HL-60 (cell line): ENCODE measurements around the gene CSH1.
"Not testable (repeated sequence)": the region's sequence is repeated elsewhere in the genome, so short reads cannot be mapped to it uniquely, and the experiment has no call there.

ENCODE experiments used
- DNase-seq, 2 experiments: peaks; one replicate each; pipeline ENCODE4 v3.0.0-alpha.2; 2010 to 2020; ENCODE audit warnings: low read depth in 1 of 2, low spot score in 1 of 2
- H3K27ac ChIP-seq: fragments of 250-450 bp; sonication (Bioruptor Pico); replicated peaks from 2 replicates; pipeline ENCODE4 v1.5.1; 2020; ENCODE audit warnings: mild to moderate bottlenecking, moderate library complexity
- H3K27me3 ChIP-seq: fragments of 250-450 bp; sonication (Bioruptor Pico); 2 replicates; pipeline ENCODE4 v1.5.1; 2021; ENCODE audit warnings: mild to moderate bottlenecking, moderate library complexity; ENCODE audit not compliant: insufficient read depth, poor library complexity, severe bottlenecking
- H3K4me3 ChIP-seq: replicated peaks from 2 replicates; pipeline ENCODE4 v1.5.1; 2011; ENCODE audit warnings: mild to moderate bottlenecking, control low read depth, low read length; ENCODE audit not compliant: insufficient read depth
- GABPA ChIP-seq: IDR thresholded peaks from 2 replicates; pipeline ENCODE4 v1.6.1; 2012; ENCODE audit warnings: low read depth
- POLR2AphosphoS5 ChIP-seq: IDR thresholded peaks from 2 replicates; pipeline ENCODE4 v1.6.1; 2012; ENCODE audit warnings: low read depth
- SPI1 ChIP-seq: IDR thresholded peaks from 2 replicates; pipeline ENCODE4 v1.6.1; 2012; ENCODE audit warnings: low read depth, mild to moderate bottlenecking, borderline replicate concordance
- TF ChIP-seq, protein P1 (sequence below): IDR thresholded peaks from one replicate; pipeline ENCODE4 v1.5.1; 2011; ENCODE audit warnings: low read length, control low read depth, inconsistent platforms; ENCODE audit not compliant: insufficient read depth
- TF ChIP-seq, protein P2 (sequence below): IDR thresholded peaks from 2 replicates; pipeline ENCODE4 v1.6.1; 2012; ENCODE audit warnings: low read depth; ENCODE audit not compliant: insufficient replicate concordance

The CSH1 gene

DNA sequence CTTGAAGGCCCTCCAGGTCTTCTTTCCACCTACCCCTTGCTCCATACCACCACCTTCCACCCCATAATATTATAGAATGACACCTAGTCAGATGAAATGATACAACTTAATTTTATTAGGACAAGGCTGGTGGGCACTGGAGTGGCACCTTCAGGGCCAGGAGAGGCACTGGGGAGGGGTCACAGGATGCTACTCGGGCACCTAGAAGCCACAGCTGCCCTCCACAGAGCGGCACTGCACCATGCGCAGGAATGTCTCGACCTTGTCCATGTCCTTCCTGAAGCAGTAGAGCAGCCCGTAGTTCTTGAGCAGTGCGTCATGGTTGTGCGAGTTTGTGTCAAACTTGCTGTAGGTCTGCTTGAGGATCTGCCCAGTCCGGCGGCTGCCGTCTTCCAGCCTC is 1.6 kb downstream of the CSH1 start:
- not testable (repeated sequence) for H3K27ac ChIP-seq, H3K4me3 ChIP-seq, H3K27me3 ChIP-seq, DNase-seq

DNA sequence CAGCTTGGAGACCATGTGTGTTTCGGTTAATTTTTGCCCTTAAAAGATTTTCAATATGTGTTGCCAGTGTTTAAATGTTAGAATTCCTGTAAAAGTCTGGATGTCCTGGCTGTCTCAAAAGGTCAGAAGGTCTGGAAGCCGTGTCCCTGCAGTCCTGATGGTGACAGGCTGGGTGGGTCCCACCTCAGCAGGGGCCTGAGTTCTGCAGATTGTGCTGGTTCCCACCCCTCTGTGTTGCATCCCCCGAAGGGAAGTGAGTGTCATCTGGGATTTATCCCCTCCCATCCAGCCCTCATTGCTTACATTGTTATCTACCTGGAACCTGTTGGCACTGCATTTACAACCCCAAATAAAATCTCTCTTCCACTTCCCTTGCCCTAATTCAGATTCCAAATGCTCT is 2.4 kb downstream of the CSH1 start:
- not testable (repeated sequence) for H3K27ac ChIP-seq, H3K27me3 ChIP-seq, DNase-seq, H3K4me3 ChIP-seq

DNA sequence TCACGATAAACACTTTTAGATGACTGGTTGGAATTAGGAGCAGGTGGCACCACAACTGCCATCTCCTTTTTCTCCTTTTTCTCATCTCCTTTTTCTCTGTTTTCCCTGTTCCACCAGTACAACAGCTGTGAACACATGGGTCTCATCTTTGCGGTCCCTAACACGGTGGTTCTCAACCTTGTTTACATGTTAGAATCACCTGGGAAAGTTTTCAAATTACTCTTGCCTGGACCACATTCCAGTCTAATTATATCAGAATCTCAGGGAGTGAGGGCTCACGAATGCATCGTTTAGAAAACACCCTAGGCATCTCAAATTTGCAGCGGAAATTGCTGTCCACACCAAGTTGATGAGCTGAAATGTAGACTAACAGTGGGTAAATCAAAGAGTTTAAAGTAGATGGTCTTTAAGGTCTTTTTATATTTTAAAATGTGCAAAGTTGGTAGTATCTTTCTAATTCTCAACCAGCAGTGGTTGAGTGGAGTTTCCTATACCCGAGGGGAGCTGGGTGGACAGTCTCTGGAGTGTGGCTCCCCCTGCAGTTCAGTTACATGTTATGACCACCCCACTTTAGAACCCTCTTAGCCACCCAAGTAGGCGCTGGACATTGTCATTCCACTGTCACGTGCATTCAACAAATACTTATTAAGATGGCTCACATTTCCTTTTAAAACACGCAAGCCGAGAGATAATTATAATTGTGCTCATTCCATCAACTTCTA is 3.9 kb downstream of the CSH1 start:
- not testable (repeated sequence) for H3K27ac ChIP-seq, H3K4me3 ChIP-seq, H3K27me3 ChIP-seq, DNase-seq

DNA sequence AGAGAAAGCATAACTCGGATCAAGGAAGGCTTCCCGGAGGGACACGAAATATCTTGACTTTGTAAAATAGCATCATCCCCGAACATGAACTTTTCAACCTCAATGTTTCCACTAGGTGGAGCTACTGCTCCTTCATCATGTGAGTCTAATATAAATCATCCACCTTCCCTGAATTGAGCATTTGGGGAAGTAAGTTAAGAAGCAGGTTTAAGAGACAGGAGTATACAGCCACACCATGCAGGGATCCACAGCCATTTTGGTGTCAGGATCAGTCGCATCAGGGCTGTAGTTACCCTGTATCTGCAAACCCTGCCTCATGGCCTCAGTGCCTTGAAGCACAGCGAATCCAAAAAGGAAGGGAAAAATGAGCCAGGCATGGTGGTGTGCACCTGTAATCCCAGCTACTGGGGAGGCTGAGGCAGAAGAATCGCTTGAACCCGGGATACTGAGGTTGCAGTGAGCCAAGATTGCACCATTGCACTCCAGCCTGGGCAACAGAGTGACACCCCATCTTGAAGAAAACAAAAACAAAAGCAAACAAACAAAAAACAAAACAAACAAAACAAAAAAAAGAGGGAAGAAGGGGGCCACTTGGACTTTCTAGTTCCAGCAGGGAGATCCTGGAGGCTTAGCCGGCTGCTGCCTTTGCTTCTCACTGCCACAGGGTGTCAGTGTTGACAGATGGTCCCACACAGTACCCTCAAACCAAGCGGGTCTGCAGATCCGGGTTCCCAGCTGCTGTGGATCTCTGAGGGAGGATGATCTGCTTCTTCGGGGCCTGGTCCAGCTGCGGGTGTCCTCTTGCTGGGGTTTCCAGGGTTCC is 7.1 kb downstream of the CSH1 start:
- H3K27ac ChIP-seq, H3K4me3 ChIP-seq, H3K27me3 ChIP-seq: not testable (repeated sequence)
- DNase-seq: peak in 1 of 2 experiments; percentile 52

DNA sequence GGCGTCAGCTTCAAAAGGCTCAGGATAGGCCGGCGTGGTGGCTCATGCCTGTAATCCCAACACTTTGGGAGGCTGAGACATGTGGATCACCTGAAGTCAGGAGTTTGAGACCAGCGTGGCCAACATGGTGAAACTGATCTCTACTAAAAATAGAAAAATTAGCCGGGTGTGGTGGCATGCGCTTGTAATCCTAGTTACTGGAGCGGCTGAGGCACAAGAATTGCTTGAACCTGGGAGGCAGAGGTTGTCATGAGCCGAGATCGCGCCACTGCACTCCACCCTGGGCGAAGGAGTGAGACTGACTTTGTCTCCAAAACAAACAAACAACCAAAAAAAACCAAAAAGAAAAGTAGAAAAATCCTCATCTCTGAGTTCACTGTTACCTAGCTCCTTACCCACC is 11.3 kb downstream of the CSH1 start:
- H3K4me3 ChIP-seq, DNase-seq, H3K27ac ChIP-seq, H3K27me3 ChIP-seq: not testable (repeated sequence)

DNA sequence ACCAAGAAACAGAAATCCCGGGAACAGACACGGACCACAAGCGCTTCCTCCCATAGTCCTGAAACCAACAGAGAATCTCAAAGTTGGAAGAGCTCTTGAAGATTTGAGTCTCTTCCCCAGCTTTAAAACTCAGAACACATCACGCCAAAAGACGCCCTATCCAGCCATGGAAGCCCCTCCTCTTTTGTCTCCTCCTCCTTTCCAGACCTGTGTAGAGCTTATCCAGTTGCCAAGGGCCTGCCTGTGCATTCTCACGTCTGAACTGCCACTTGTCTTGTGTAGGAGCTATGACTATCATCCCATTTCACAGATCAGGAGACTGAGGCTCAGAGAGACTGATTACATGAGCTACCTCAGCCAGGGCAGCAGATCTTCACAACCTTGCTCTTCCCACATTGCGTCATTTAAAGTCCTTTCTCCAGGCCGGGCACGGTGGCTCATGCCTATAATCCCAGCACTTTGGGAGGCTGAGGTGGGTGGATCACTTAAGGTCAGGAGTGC is 13.7 kb downstream of the CSH1 start:
- H3K27ac ChIP-seq, DNase-seq, H3K4me3 ChIP-seq, H3K27me3 ChIP-seq: not testable (repeated sequence)

DNA sequence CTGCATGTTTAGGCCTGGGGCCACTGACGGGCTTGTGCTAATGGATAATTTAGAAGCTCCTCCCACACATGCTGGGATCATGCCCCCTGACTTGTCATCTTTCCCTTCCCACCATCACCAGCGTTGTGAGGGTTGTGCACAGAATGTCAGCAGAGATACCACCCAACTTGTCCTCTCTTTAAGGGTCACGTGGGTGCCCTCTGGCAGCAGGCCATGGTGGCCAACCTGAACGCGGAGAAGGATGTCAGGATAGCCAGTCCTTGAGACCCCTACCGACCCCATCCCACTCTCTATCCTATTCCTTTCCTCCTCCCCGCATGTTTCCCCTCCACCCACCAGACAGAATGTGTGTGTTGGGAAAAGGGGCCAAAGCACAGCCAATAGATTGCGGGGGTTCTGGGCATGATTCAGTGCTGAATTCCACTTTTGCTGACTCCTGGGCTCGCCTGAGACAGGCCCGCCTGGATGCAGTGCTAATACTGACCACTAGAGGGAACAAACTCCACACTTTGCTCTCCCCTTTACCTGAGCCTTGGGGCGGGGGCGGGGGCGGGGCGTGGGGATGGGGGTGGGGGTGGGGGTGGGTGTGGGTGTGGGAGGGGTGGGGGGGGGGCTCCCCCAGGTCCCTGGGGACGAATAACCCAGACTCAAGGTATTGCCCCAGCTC is 14.3 kb downstream of the CSH1 start, which contains the start of gene GH2:
TSS of gene GH2 (minus strand) at position 10 of the 667 bp plus-strand sequence. CDS start 143 bp downstream, outside the sequence.
- Histone ChIP-seq H3K4me3 (no peak within 1 kb of the TSS), H3K27me3 (no peaks in the 10 kb centered on the region), H3K27ac (no peak within 1 kb of the TSS)
- TF ChIP-seq, protein P1, sequence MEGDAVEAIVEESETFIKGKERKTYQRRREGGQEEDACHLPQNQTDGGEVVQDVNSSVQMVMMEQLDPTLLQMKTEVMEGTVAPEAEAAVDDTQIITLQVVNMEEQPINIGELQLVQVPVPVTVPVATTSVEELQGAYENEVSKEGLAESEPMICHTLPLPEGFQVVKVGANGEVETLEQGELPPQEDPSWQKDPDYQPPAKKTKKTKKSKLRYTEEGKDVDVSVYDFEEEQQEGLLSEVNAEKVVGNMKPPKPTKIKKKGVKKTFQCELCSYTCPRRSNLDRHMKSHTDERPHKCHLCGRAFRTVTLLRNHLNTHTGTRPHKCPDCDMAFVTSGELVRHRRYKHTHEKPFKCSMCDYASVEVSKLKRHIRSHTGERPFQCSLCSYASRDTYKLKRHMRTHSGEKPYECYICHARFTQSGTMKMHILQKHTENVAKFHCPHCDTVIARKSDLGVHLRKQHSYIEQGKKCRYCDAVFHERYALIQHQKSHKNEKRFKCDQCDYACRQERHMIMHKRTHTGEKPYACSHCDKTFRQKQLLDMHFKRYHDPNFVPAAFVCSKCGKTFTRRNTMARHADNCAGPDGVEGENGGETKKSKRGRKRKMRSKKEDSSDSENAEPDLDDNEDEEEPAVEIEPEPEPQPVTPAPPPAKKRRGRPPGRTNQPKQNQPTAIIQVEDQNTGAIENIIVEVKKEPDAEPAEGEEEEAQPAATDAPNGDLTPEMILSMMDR: peak; percentile 55
- TF ChIP-seq POLR2AphosphoS5: no peak
- DNase-seq: peak in 1 of 2 experiments; percentile 25

DNA sequence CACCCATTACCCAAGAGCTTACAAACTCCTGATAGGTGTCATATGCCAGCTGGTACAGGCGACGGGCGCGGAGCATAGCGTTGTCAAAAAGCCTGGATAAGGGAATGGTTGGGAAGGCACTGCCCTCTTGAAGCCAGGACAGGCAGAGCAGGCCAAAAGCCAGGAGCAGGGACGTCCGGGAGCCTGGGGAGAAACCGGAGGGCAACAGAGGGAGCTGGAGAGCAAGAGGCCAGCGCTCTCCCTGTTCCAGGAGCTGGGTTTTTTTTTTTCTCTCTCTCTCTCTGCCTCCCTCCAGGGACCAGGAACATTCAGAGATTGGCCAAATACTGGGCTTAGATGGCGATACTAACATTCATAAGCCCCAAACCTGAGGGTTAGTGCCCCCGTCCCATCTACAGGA is 15.0 kb downstream of the CSH1 start:
- not testable (repeated sequence) for H3K4me3 ChIP-seq, H3K27me3 ChIP-seq, H3K27ac ChIP-seq, DNase-seq

DNA sequence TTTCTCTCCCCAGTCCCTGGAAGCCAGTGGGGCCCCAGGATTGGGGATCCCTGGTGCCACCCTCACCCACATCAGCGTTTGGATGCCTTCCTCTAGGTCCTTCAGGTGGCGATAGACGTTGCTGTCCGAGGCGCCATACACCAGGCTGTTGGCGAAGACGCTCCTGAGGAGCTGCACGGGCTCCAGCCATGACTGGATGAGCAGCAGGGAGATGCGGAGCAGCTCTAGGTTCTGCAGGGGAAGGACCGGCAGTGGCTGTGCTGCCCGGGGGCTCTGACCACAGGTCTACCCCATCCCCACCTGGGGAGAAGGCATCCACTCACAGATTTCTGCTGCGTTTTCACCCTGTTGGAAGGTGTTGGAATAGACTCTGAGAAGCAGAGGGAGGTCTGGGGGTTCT is 15.7 kb downstream of the CSH1 start:
- H3K27me3 ChIP-seq: no peaks in the 10 kb centered on the region
- DNase-seq: no peak
- no peak overlapping the region for H3K4me3 ChIP-seq
- TF ChIP-seq POLR2AphosphoS5 (no peak), SPI1 (no peak), GABPA (no peak)
- TF ChIP-seq, protein P2, sequence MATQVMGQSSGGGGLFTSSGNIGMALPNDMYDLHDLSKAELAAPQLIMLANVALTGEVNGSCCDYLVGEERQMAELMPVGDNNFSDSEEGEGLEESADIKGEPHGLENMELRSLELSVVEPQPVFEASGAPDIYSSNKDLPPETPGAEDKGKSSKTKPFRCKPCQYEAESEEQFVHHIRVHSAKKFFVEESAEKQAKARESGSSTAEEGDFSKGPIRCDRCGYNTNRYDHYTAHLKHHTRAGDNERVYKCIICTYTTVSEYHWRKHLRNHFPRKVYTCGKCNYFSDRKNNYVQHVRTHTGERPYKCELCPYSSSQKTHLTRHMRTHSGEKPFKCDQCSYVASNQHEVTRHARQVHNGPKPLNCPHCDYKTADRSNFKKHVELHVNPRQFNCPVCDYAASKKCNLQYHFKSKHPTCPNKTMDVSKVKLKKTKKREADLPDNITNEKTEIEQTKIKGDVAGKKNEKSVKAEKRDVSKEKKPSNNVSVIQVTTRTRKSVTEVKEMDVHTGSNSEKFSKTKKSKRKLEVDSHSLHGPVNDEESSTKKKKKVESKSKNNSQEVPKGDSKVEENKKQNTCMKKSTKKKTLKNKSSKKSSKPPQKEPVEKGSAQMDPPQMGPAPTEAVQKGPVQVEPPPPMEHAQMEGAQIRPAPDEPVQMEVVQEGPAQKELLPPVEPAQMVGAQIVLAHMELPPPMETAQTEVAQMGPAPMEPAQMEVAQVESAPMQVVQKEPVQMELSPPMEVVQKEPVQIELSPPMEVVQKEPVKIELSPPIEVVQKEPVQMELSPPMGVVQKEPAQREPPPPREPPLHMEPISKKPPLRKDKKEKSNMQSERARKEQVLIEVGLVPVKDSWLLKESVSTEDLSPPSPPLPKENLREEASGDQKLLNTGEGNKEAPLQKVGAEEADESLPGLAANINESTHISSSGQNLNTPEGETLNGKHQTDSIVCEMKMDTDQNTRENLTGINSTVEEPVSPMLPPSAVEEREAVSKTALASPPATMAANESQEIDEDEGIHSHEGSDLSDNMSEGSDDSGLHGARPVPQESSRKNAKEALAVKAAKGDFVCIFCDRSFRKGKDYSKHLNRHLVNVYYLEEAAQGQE: no peak
- TF ChIP-seq, protein P1: no peak
- H3K27ac ChIP-seq: no peak overlapping the region

DNA sequence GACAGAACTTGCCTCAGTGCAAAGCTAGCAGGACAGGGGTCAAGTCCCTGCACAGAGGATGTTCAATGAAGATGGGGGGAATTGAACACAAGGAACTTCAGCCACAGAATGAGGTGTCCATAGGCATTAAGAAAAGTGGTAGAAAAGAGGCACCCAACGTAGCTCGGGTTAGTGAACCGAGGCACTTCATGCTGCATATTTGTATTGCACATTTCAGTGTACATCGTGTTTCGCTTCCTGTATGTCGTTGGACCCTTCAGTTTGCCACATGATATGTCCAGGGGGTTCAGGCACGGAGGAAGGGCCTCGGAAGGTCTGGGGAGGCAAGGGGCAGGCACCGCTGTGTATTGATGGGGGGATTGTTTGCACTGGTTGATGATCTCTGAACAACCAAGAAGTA is 18.0 kb downstream of the CSH1 start:
- H3K27ac ChIP-seq, H3K4me3 ChIP-seq, H3K27me3 ChIP-seq, DNase-seq: not testable (repeated sequence)
